GM19328 (cell line): ENCODE results near the gene POLR3GL.

Experiments used
- ATAC-seq: cut with Tn5 transposase; IDR thresholded peaks from one replicate; pipeline ENCODE4 v1.9.1; 2021; ENCODE audit warnings: mild to moderate bottlenecking, moderate library complexity; ENCODE audit not compliant: unreplicated experiment

Gene POLR3GL

DNA sequence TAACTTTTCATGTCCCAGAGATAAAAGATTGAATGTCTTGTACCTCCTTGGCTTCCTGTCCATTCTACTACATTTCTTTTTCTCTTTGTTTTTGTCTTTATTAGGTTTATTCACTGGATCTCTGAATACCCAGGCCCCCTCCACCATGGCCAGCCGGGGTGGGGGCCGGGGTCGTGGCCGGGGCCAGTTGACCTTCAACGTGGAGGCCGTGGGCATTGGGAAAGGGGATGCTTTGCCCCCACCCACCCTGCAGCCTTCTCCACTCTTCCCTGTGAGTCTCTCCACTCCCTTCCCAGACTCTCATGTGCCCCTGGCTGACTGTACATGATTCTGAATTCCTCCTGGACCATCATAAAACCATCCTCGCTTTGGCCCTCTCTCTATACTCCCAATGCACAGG is 10.2 kb downstream of the POLR3GL start:
- no peak for ATAC-seq

DNA sequence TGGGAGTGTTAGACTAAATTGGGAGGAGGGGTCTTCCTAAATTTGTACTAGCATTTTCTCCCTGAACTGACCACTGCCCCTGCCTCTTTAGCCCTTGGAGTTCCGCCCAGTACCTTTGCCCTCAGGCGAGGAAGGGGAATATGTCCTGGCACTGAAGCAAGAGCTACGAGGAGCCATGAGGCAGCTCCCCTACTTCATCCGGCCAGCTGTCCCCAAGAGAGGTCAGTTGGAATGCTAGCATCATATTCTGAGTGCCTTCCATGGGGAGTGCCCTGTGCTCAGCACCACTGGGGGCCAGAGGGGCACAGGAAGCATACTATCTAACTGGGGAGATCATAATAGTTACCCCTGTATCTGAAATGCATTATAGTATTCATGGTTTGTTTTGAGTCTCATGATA is 10.7 kb downstream of the POLR3GL start:
- no peak for ATAC-seq

DNA sequence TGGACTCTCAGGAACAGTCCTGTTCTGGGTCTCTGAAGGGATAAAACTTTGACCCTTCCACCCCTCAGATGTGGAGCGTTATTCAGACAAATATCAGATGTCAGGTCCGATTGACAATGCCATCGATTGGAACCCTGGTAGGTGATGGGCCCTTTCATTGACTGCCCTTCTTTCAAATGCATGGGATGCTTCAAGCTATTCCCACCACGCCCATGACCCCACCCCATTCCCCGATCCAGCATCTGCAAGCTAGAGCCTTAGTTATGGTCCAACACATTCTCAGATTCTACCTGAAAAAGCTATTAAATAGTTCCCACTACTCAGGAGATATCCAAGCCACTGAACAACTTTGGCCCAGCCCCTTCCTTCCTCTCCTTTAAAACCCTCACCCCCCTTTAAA is 12.5 kb downstream of the POLR3GL start:
- no peak for ATAC-seq

DNA sequence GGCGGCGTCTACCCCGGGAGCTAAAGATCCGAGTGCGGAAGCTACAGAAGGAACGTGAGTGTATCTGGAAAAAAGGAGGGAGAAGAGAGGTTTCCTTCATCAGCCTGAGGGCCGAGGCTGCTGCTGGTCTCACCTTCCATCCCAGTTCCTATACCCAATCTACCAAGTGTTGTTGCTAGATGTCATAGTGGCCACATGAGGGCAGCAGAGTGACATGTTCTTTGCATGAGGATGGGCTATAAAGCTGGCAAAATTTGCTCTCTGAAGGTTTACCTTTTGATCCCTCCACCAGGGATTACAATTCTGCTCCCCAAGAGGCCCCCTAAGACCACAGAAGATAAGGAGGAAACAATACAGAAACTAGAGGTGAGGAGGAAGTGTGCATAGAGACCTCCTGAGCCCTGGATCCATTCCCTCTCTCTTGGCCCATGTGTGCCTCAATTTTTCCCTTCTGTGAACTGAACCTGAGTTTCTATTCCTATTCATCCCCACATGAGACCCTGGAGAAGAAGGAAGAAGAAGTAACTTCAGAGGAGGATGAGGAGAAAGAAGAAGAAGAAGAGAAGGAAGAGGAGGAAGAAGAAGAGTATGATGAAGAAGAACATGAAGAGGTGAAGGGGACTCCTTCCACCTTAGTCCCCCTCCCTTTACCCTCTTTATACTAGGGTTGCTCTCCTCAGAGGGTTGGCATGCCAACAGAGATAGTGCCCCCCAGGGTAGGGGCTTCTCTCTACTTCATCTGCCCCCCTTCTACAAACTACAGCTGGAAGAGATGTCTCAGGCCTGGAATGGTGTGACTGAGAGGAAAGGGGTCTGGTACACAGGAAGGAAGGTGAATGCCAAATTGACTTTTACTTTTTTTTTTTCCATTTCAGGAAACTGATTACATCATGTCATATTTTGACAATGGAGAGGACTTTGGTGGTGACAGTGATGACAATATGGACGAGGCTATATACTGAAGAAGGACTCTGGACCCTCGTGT is 13.3 kb downstream of the POLR3GL start:
- ATAC-seq, result no peak

DNA sequence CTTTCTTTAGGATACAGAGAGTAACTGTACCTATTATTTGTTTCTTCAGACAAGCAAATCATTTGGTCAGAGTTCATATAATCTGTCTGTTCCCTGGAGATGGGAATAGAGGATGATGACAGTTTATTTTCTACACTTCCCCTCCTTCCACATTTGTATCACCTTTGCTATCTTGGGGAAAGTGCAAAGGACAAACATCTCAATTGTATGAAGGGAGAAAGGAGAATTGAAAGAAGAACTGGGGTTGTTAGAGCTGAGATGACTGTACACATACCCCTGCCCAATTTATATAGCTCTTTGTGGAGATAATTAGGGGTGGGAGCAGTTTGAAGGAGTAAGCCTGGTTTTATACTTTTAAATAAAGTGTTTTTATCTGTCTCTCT is 14.0 kb downstream of the POLR3GL start:
- ATAC-seq, result no peak

GRCh38 chr1:145978854-145979745 is 14.6 kb downstream of the POLR3GL start:
- peak; percentile 86 for ATAC-seq

GRCh38 chr1:145979746-145980456 is 15.4 kb downstream of the POLR3GL start:
- no peak for ATAC-seq

- ATAC-seq, result no peak
Measured at GRCh38 chr1:145980457-145980994, 16.0 kb downstream of the POLR3GL start.

GRCh38 chr1:145982010-145982723 is 17.7 kb downstream of the POLR3GL start:
- no peak for ATAC-seq

- ATAC-seq, result no peak
Measured at GRCh38 chr1:145983206-145983675, 18.8 kb downstream of the POLR3GL start.

DNA sequence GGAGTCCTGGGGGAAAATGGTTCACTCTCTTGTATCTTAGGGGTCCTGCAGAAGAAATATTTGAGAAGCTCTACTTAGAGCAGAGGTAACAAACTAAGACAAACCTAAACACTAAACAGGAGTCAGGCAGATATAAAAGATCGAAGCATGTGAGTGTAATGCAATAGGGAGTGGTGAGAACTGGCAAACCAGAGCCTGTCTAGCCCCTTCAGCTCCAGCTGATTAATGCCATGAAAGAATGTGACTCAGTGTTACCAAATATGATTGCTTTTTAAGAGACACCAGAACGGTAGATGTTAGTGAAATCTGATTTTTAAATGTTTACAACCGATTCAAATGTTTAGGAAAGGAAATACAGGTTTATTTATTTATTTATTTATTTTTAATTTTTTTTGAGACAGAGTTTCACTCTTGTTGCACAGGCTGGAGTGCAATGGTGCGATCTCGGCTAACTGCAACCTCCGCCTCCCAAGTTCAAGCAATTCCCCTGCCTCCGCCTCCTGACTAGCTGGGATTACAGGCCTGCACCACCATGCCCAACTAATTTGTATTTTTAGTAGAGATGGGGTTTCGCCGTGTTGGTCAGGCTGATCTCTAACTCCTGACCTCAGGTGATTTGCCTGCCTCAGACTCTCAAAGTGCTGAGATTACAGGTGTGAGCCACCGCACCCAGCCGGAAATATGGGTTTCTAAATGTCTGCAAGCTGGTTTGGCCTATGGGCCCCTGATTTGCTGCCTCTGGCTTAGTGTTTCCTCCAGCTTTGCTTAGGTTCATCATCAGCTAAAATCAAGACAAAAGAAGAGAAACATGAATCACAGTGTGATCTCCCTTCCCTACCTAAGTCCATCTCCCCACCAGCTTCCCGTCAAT is 19.7 kb downstream of the POLR3GL start:
- ATAC-seq, result no peak

DNA sequence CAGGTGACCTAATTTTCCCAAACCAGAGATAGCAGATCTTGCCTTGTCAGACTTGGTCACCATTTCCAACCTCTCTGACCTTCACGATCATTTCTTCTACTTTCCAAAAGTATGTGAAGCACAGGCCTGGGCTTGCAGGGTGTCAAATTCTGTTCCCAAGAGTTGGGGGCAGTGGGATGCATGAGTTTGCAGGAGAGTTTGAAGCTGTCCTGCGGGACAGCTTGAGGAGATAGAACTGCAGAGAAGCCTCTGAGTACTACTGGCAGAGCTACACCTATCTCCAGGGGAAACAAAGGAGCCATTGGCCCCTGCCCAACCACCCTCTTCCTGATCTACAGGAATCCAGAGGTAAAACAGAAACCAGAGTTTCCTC is 20.6 kb downstream of the POLR3GL start:
- no peak for ATAC-seq

GRCh38 chr1:145985502-145986439 is 21.3 kb downstream of the POLR3GL start:
- ATAC-seq, result no peak

- ATAC-seq, result no peak
Measured at GRCh38 chr1:145986551-145986950, 22.1 kb downstream of the POLR3GL start.

DNA sequence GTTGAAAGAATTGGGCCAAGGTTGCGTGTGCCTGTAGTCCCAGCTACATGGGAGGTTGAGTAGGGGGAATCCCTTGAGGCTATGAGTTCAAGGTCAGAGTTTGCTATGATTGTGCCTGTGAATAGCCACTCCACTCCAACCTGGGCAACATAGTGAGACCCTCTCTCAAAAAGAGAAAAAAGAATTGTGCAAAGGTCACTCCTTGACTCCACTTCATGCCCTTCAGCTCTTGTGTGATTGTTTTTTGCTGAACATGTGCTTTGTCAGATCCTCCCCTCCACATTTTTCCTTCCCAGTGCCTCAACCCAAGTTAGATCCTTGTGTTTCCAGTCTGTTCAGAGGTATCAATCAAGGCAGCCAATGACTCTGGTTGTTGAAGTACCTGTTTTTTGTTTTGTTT is 23.4 kb downstream of the POLR3GL start:
- ATAC-seq, result no peak

DNA sequence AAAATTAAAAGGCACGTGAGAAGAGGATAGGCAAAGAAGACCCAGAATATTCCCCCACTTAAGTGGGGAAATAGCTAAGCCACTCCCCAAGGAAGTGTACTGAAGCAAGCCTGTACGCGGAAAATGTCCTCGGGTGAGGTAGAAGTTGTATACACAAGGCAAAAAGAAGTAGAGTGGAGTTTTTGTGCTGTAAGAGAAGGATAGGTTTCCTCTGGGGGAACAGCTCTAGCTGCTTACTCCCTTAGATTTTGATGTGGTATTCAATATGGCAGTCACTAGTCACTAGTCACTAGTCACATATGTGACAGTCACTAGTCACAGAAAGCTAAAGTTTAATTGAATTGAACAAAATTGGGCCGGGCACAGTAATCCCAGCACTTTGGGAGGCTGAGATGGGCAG is 24.3 kb downstream of the POLR3GL start:
- no peak for ATAC-seq

DNA sequence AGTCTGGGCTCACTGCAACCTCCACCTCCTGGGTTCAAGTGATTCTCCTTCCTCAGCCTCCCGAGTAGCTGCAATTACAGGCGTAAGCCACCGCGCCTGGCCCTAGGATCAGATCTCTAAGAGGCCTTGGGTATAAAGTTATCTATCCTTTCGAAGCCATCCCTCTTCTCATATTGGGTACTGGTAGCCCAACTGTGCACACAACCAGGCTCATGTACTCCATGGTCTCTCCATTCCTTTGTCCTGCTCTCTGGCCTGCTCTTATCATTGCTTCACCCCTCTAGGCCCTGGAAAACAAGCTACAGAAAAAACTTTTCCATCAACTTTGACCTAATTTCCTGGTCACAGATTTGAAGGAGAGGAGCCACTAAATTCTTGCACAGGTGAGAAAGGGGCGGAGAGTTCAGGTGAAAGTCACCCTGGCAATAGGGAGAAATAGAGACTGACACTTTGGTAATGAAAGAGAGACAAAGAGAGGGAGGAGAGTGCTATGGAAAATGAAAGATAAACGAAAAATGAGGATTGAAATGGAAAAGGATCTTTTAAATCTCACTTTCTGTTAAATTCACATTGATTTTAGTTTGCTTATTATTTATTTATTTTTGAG is 25.9 kb downstream of the POLR3GL start:
- ATAC-seq, result no peak
